ENCODE results near the gene DCAF6. TPM values are rescaled to one million over a fixed set of nuclear protein-coding genes. Genes with fewer than 3 reads are reported as not detected.

DCAF6 gene
- total RNA-seq, 2 experiments from 2014 or later = 23.2 to 30.6 TPM

DNA sequence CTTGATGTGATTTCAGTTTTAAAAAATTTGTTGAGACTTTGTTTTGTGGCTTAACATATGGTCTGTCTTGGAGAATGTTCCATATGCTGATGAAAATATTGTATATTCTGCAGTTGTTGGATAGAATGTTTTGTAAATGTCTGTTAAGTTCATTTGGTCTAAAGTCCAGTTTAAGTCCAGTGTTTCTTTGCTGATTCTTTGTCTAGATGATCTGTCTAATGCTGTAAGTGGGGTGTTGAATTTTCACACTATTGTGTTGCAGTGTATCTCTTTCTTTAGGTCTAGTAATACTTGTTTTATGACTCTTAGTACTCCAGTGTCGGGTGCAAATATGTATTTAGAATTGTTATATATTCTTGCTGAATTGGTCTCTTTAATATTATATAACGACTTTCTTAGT lies 11.2 kb downstream of the DCAF6 start:
- H3K9me2 ChIP-seq (ENCODE audit: insufficient read depth, low read length) = no peaks in the 10 kb centered on the region
- H3K4me2 ChIP-seq (ENCODE audit: low read length) = no peak overlapping the region
- H4K20me1 ChIP-seq (ENCODE audit: insufficient read depth, low read length) = no peaks in the 10 kb centered on the region; the same call in 1 of the 2 replicates
- CTCF ChIA-PET (ENCODE audit: unreplicated experiment) = no interaction called here
- no peaks in the 10 kb centered on the region for H3K4me1 ChIP-seq (ENCODE audit: insufficient read depth, low read length, poor library complexity, severe bottlenecking)
- H2AFZ ChIP-seq (ENCODE audit: low read length) = no peak overlapping the region
- peaks cover 14% of the 10 kb centered on the region; the same call in 1 of the 2 replicates for H3K9me3 ChIP-seq (ENCODE audit: low read length)
- TF ChIP-seq, protein P1, sequence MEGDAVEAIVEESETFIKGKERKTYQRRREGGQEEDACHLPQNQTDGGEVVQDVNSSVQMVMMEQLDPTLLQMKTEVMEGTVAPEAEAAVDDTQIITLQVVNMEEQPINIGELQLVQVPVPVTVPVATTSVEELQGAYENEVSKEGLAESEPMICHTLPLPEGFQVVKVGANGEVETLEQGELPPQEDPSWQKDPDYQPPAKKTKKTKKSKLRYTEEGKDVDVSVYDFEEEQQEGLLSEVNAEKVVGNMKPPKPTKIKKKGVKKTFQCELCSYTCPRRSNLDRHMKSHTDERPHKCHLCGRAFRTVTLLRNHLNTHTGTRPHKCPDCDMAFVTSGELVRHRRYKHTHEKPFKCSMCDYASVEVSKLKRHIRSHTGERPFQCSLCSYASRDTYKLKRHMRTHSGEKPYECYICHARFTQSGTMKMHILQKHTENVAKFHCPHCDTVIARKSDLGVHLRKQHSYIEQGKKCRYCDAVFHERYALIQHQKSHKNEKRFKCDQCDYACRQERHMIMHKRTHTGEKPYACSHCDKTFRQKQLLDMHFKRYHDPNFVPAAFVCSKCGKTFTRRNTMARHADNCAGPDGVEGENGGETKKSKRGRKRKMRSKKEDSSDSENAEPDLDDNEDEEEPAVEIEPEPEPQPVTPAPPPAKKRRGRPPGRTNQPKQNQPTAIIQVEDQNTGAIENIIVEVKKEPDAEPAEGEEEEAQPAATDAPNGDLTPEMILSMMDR (conservative IDR thresholded peaks at IDR 0.05; ENCODE audit: low read length) = no peak
- no peak for TF ChIP-seq EZH2phosphoT487 (IDR thresholded peaks at IDR 0.05; ENCODE audit: borderline replicate concordance, low read depth, low read length)
- intact Hi-C loops (cut with micrococcal nuclease; ENCODE audit: unreplicated experiment) = no loop called here
- POLR2A ChIA-PET = no interaction called here
- BruUV-seq (replicated peaks) = no TSS peak
- no peak for DNase-seq (ENCODE audit: low spot score)
- no peak overlapping the region for H3K4me3 ChIP-seq (ENCODE audit: low read depth, low read length, poor library complexity, severe bottlenecking)
- H3K79me2 ChIP-seq (ENCODE audit: insufficient read depth, low read depth, low read length) = peaks cover 83% of the 10 kb centered on the region
- H3K27ac ChIP-seq (ENCODE audit: low read depth, low read length, poor library complexity, severe bottlenecking) = no peak overlapping the region
- peaks cover 24% of the 10 kb centered on the region for H3K36me3 ChIP-seq (ENCODE audit: insufficient read depth, low read length)

DNA sequence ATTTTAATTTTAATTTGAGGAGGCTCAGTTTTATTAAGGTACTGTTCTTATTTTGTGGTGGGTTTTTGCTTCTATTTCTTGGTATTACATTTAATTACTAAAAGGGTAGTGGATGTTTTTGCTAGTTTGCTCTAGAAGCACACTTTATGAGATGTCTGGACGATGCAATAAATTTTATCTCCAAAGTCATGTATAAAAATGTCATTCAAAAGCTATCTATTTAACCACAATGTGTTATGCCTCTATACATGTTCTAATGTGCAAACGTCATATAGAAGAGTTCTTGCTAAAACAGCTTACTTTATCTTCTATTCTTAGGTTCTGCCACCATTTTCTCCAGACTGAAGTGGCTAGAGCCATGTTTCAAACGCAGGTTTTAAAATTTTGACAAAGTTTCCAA lies 13.3 kb downstream of the DCAF6 start:
- Histone ChIP-seq H4K20me1 (ENCODE audit: insufficient read depth, low read length) (no peaks in the 10 kb centered on the region; the same call in 1 of the 2 replicates), H3K9me3 (ENCODE audit: low read length) (0 out of 2 replicates have a peak, but pooled peaks cover 14% of the 10 kb centered on the region), H3K27ac (ENCODE audit: low read depth, low read length, poor library complexity, severe bottlenecking) (no peak overlapping the region), H3K4me2 (ENCODE audit: low read length) (no peak overlapping the region), H2AFZ (ENCODE audit: low read length) (no peak overlapping the region), H3K36me3 (ENCODE audit: insufficient read depth, low read length) (peaks cover 28% of the 10 kb centered on the region), H3K9me2 (ENCODE audit: insufficient read depth, low read length) (no peaks in the 10 kb centered on the region), H3K4me1 (ENCODE audit: insufficient read depth, low read length, poor library complexity, severe bottlenecking) (no peaks in the 10 kb centered on the region), H3K79me2 (ENCODE audit: insufficient read depth, low read depth, low read length) (peaks cover 63% of the 10 kb centered on the region), H3K4me3 (ENCODE audit: low read depth, low read length, poor library complexity, severe bottlenecking) (no peak overlapping the region)
- no peak for TF ChIP-seq EZH2phosphoT487 (IDR thresholded peaks at IDR 0.05; ENCODE audit: borderline replicate concordance, low read depth, low read length)
- TF ChIP-seq, protein P1 (conservative IDR thresholded peaks at IDR 0.05; ENCODE audit: low read length) = no peak
- CTCF ChIA-PET (ENCODE audit: unreplicated experiment) = no interaction called here
- POLR2A ChIA-PET = interaction anchor here (1.4 to 1.5 kb wide), 2 partner anchors 19 to 20 kb away, joined by 3 to 4 read pairs; no protein-coding TSS in a partner anchor
- intact Hi-C loops (cut with micrococcal nuclease; ENCODE audit: unreplicated experiment) = no loop called here
- DNase-seq (ENCODE audit: low spot score) = no peak
- BruUV-seq (replicated peaks) = no TSS peak

DNA sequence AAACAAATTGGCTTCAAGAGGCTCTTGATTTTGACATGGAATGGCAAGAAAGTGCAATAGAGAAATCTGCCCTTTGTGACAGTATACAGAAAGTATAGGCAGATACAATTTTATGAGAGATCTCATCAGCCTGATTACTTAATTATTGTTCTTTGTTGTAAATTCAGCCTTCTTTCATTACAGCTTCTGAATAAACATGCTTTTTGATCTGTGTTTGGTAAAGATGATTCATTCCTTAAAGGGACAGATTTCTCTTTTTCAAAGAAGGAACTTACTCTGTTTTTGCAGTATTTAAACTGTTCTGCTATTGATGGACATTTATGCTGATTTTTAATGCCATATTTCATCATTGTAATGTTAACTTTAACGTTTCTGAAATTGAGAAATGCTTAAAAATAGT lies 14.1 kb downstream of the DCAF6 start:
- no peak overlapping the region for H3K27ac ChIP-seq (ENCODE audit: low read depth, low read length, poor library complexity, severe bottlenecking)
- no peak overlapping the region for H3K4me3 ChIP-seq (ENCODE audit: low read depth, low read length, poor library complexity, severe bottlenecking)
- no TSS peak for BruUV-seq (replicated peaks)
- H4K20me1 ChIP-seq (ENCODE audit: insufficient read depth, low read length) = no peaks in the 10 kb centered on the region; the same call in 1 of the 2 replicates
- ChIA-PET CTCF (ENCODE audit: unreplicated experiment) (no interaction called here), POLR2A (no interaction called here)
- 0 out of 2 replicates have a peak, but pooled peaks cover 9% of the 10 kb centered on the region for H3K9me3 ChIP-seq (ENCODE audit: low read length)
- peaks cover 55% of the 10 kb centered on the region for H3K79me2 ChIP-seq (ENCODE audit: insufficient read depth, low read depth, low read length)
- H3K9me2 ChIP-seq (ENCODE audit: insufficient read depth, low read length) = no peaks in the 10 kb centered on the region
- DNase-seq (ENCODE audit: low spot score) = no peak
- H2AFZ ChIP-seq (ENCODE audit: low read length) = no peak overlapping the region
- H3K4me2 ChIP-seq (ENCODE audit: low read length) = no peak overlapping the region
- peaks cover 35% of the 10 kb centered on the region for H3K36me3 ChIP-seq (ENCODE audit: insufficient read depth, low read length)
- intact Hi-C loops (cut with micrococcal nuclease; ENCODE audit: unreplicated experiment) = no loop called here
- H3K4me1 ChIP-seq (ENCODE audit: insufficient read depth, low read length, poor library complexity, severe bottlenecking) = no peaks in the 10 kb centered on the region
- TF ChIP-seq EZH2phosphoT487 (IDR thresholded peaks at IDR 0.05; ENCODE audit: borderline replicate concordance, low read depth, low read length) = no peak
- TF ChIP-seq, protein P1 (conservative IDR thresholded peaks at IDR 0.05; ENCODE audit: low read length) = no peak
